OCI-M1 (cell line): ENCODE data around the gene FOS.
"Not testable (repeated sequence)": the region's sequence is repeated elsewhere in the genome, so short reads cannot be mapped to it uniquely, and the experiment has no call there.

ENCODE experiments used
- DNase-seq: peaks from one replicate; lab custom pipeline; 2025; lab: John Stamatoyannopoulos, UW

FOS gene

GRCh38 chr14:75277008-75277814 lies 1.4 kb upstream of the FOS start:
- peak; percentile 83 for DNase-seq

GRCh38 chr14:75277815-75278421 lies 710 bp upstream of the FOS start:
- peak; percentile 74 for DNase-seq

- peak; percentile 49 for DNase-seq
Observed at GRCh38 chr14:75279153-75279762, 630 bp downstream of the FOS start.

- no peak for DNase-seq
Observed at GRCh38 chr14:75279763-75280290, 1.2 kb downstream of the FOS start.

GRCh38 chr14:75280291-75280830 lies 1.7 kb downstream of the FOS start:
- no peak for DNase-seq

GRCh38 chr14:75280831-75281653 lies 2.4 kb downstream of the FOS start:
- DNase-seq: no peak

GRCh38 chr14:75281654-75282019 lies 3.0 kb downstream of the FOS start:
- DNase-seq: no peak

- peak; percentile 5 for DNase-seq
Observed at GRCh38 chr14:75282170-75282554, 3.5 kb downstream of the FOS start.

- not testable (repeated sequence) for DNase-seq
Observed at GRCh38 chr14:75282555-75283161, 4.0 kb downstream of the FOS start.

- peak; percentile 40 for DNase-seq
Observed at GRCh38 chr14:75283162-75283832, 4.7 kb downstream of the FOS start.

GRCh38 chr14:75283833-75284563 lies 5.4 kb downstream of the FOS start:
- peak; percentile 78 for DNase-seq

GRCh38 chr14:75285331-75285730 lies 6.7 kb downstream of the FOS start:
- DNase-seq: no peak

- no peak for DNase-seq
Observed at GRCh38 chr14:75286313-75286712, 7.7 kb downstream of the FOS start.

GRCh38 chr14:75289840-75290388 lies 11.3 kb downstream of the FOS start:
- DNase-seq: no peak

- DNase-seq: no peak
Observed at GRCh38 chr14:75290851-75291250, 12.2 kb downstream of the FOS start.

GRCh38 chr14:75291331-75291730 lies 12.7 kb downstream of the FOS start:
- DNase-seq: no peak

GRCh38 chr14:75292101-75292563 lies 13.5 kb downstream of the FOS start:
- DNase-seq: no peak

GRCh38 chr14:75292886-75293285 lies 14.3 kb downstream of the FOS start:
- no peak for DNase-seq

- DNase-seq: peak; percentile 93
Observed at GRCh38 chr14:75293920-75294648, 15.5 kb downstream of the FOS start.
